Psoas muscle (tissue), 8 donors: ENCODE results near the gene PRTN3. TPM values are rescaled to one million over a fixed set of nuclear protein-coding genes. Genes with fewer than 3 reads are reported as not detected.

Experiments used
- ATAC-seq, 4 donors: fragments of 200-7000 bp; cut with Tn5 transposase; one replicate each; pipeline ENCODE4 v1.9.1; 2020; ENCODE audit warnings: moderate library complexity in 3 of 4, mild to moderate bottlenecking in 2 of 4
- DNase-seq, 2 donors: peaks; one replicate each; pipeline ENCODE4 v3.0.0-alpha.2; 2020
- H3K27ac ChIP-seq: fragments of 200-600 bp; one replicate; pipeline ENCODE4 v1.8.0; 2022
- H3K27me3 ChIP-seq, 3 donors: fragments of 200-600 bp in 1 of 3; one replicate each; pipeline versions ENCODE4 v1.6.1 to v1.8.0; 2013 to 2022; ENCODE audit warnings: low read length in 2 of 3, mild to moderate bottlenecking in 2 of 3, moderate library complexity in 1 of 3; ENCODE audit not compliant: insufficient read depth in 3 of 3
- H3K36me3 ChIP-seq, 2 donors: fragments of 200-600 bp in 1 of 2; one replicate each; pipeline versions ENCODE4 v1.6.1 to v1.8.0; 2013 to 2022; ENCODE audit warnings: low read depth in 1 of 2, mild to moderate bottlenecking in 1 of 2, moderate library complexity in 1 of 2; ENCODE audit not compliant: insufficient read depth in 1 of 2
- H3K4me1 ChIP-seq: fragments of 200-600 bp; one replicate; pipeline ENCODE4 v1.8.0; 2022
- H3K4me3 ChIP-seq: fragments of 200-600 bp; one replicate; pipeline ENCODE4 v1.8.0; 2022; ENCODE audit warnings: mild to moderate bottlenecking
- H3K9me3 ChIP-seq: fragments of 200-600 bp; one replicate; pipeline ENCODE4 v1.8.0; 2022
- WGBS, 3 donors: extraction: QIAGEN DNeasy Blood & Tissue Kit; methylation state at CpG; one replicate each; pipeline versions ENCODE4 v1.1.6 to v1.1.7; 2013; 5-methylcytosine and 5-hydroxymethylcytosine counted together
- intact Hi-C, 2 donors: fragments of 100-400 bp; cut with DNase I; formaldehyde crosslinking; loops; one replicate each; pipeline versions ENCODE4 v1.11.0 to v1.14.2; 2022
- polyA plus RNA-seq, 3 donors: library from polyadenylated mRNA; stranded (reverse); fragments of 200-250 nt; gene quantifications; one replicate each; pipeline ENCODE4 v1.2.3, GENCODE V29; 2013
- total RNA-seq, 4 donors: library from RNA; stranded (reverse); fragmentation: NEBNext Ultra II Directional in 2 of 4; extraction: Animal tissue kit (Norgen Biotek cat#: 25700) in 2 of 4; gene quantifications; one replicate each; pipeline versions ENCODE4 v1.2.1 to v1.2.4, GENCODE V29; 2021 to 2023
- TF ChIP-seq, protein P1 (sequence below): fragments of 200-600 bp; IDR thresholded peaks from one replicate; pipeline ENCODE4 v1.8.0; 2022; ENCODE audit warnings: antibody characterized with exemption
- donor health status: healthy with polysubstance abuse.
- donor health status: DM: no; HTN: no; CAD: no; lungs with moderate emphysema.
- donor health status: Bipolar disorder and iron deficiency.
- donor health status: healthy.
- donor health status: DM: yes; HTN: yes; CAD: no.
- donor health status: DM: no; HTN: no; CAD: no.
- donor health status: DM: no; HTN: no; CAD: no.
- donor health status: DM: yes; HTN: yes; CAD: no.

Gene PRTN3
- total and polyA plus RNA-seq, 7 donors: 0.04 to 0.34 (median 0.14) TPM; not detected in 3

DNA sequence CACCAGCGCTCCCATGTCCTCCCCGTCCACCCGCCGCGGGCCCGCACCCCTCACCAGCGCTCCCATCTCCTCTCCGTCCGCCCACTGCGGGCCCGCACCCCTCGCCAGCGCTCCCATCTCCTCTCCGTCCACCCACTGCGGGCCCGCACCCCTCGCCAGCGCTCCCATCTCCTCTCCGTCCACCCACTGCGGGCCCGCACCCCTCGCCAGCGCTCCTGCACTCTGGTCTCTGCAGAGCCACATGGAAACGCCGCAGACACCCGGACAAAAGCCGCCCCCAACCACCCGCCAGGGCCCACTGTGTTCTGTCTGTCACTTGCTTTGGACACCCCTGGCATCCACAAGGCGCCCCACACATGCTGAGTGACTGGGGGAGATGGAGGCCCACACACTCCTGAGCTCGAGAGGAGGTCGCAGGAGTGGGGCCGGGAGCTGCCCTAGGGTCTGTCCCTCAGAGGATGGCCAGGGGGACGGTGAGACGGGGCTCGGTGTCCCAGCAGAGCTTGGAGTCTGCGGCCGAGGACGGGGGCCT, 26.0 kb downstream of the PRTN3 start:
- DNase-seq (no peak), ATAC-seq (no peak)
- TF ChIP-seq, protein P1, sequence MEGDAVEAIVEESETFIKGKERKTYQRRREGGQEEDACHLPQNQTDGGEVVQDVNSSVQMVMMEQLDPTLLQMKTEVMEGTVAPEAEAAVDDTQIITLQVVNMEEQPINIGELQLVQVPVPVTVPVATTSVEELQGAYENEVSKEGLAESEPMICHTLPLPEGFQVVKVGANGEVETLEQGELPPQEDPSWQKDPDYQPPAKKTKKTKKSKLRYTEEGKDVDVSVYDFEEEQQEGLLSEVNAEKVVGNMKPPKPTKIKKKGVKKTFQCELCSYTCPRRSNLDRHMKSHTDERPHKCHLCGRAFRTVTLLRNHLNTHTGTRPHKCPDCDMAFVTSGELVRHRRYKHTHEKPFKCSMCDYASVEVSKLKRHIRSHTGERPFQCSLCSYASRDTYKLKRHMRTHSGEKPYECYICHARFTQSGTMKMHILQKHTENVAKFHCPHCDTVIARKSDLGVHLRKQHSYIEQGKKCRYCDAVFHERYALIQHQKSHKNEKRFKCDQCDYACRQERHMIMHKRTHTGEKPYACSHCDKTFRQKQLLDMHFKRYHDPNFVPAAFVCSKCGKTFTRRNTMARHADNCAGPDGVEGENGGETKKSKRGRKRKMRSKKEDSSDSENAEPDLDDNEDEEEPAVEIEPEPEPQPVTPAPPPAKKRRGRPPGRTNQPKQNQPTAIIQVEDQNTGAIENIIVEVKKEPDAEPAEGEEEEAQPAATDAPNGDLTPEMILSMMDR: no peak
- Histone ChIP-seq H3K27me3 (peaks cover 0 to 8% (median 2%) of the 10 kb centered on the region in 3 donors), H3K9me3 (no peaks in the 10 kb centered on the region), H3K27ac (no peak overlapping the region), H3K4me1 (peaks cover 4% of the 10 kb centered on the region), H3K36me3 (peaks cover 0 to 38% of the 10 kb centered on the region in 2 donors), H3K4me3 (no peak overlapping the region)
- intact Hi-C loops: no loop called here
- WGBS, 3 donors: 84 to 87% (median 85%) methylated on average over 17 to 38 of the region's 38 CpGs

- no peaks in the 10 kb centered on the region for H3K9me3 ChIP-seq
- intact Hi-C loops: no loop called here
- WGBS, 3 donors: 72 to 74% (median 74%) methylated on average over 12 to 16 of the region's 16 CpGs
- peaks cover 4% of the 10 kb centered on the region for H3K4me1 ChIP-seq
- H3K27ac ChIP-seq: no peak overlapping the region
- peaks cover 0 to 8% (median 2%) of the 10 kb centered on the region in 3 donors for H3K27me3 ChIP-seq
- TF ChIP-seq, protein P1: no peak
- no peak for ATAC-seq
- no peak overlapping the region for H3K4me3 ChIP-seq
- H3K36me3 ChIP-seq: peaks cover 0 to 39% of the 10 kb centered on the region in 2 donors
- DNase-seq: no peak
These were observed 26.5 kb downstream of the PRTN3 start for GRCh38 chr19:867301-867793.

DNA sequence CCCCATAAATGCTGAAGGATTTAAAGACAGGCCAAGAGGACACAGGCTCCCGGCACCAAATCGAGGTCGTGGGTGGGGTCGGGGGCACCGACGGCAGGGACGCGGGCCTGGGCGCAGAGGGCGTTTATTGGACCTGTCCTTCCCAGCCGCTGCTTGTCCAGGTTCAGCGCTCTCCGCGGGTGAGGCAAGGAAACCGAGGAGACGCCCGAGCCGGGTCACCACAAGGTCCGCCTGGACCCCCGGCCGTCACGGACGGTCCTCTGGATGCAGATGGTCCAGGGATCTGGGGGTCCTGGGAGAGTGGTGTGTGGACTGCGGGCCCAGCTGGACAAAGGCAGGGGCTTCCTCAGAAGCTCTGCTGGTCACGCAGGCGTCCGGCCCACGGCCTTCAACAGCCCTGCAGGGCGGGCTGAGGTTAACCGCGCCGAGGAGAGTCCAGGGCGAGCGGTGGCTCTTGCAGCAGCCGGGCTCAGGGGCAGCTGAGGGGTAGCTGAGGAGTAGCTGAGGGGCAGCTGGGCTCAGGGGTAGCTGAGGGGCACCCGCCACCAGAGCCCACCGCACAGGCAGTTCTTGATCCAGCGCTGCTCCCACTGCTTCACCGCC, 27.2 kb downstream of the PRTN3 start:
- DNase-seq (no peak), ATAC-seq (no peak)
- H3K4me3 ChIP-seq: no peak overlapping the region
- no peaks in the 10 kb centered on the region for H3K9me3 ChIP-seq
- H3K27me3 ChIP-seq: peaks cover 0 to 5% (median 0%) of the 10 kb centered on the region in 3 donors
- no peak overlapping the region for H3K27ac ChIP-seq
- H3K4me1 ChIP-seq: peaks cover 4% of the 10 kb centered on the region
- WGBS, 3 donors: 92 to 94% (median 92%) methylated on average over 38 to 39 of the region's 39 CpGs
- intact Hi-C loops: no loop called here
- peaks cover 0 to 42% of the 10 kb centered on the region in 2 donors for H3K36me3 ChIP-seq
- TF ChIP-seq, protein P1: no peak

GRCh38 chr19:868458-869244, 27.9 kb downstream of the PRTN3 start:
- Histone ChIP-seq H3K27ac (peak overlapping the region; percentile 36), H3K36me3 (peaks cover 0 to 46% of the 10 kb centered on the region in 2 donors), H3K27me3 (no peaks in the 10 kb centered on the region), H3K4me3 (no peak overlapping the region), H3K9me3 (no peaks in the 10 kb centered on the region), H3K4me1 (peaks cover 4% of the 10 kb centered on the region)
- DNase-seq (no peak), ATAC-seq (no peak)
- TF ChIP-seq, protein P1: no peak
- WGBS, 3 donors: 91 to 93% (median 92%) methylated on average over 29 to 34 of the region's 34 CpGs
- intact Hi-C loops: no loop called here
